GM21381 (cell line): ENCODE measurements around the gene EEF1A1.
"Not testable (repeated sequence)": the region's sequence is repeated elsewhere in the genome, so short reads cannot be mapped to it uniquely, and the experiment has no call there.

Experiments
- ATAC-seq: cut with Tn5 transposase; IDR thresholded peaks from one replicate; pipeline ENCODE4 v1.9.1; 2021; ENCODE audit warnings: mild to moderate bottlenecking, moderate library complexity; ENCODE audit not compliant: unreplicated experiment

The EEF1A1 gene

GRCh38 chr6:73520688-73521350 is at the start of gene EEF1A1:
TSS of gene EEF1A1 (minus strand) at chr6:73521032. CDS start at chr6:73520026, 1,006 bp downstream.
- ATAC-seq: peak; percentile 62

- ATAC-seq: no peak
Measured at GRCh38 chr6:73569121-73569520, 48.3 kb upstream of the EEF1A1 start.

- ATAC-seq: no peak
Measured at GRCh38 chr6:73566954-73567591, 46.2 kb upstream of the EEF1A1 start.

- ATAC-seq: not testable (repeated sequence)
Measured at GRCh38 chr6:73566486-73566871, 45.6 kb upstream of the EEF1A1 start.

- ATAC-seq: no peak
Measured at GRCh38 chr6:73565767-73566485, 45.1 kb upstream of the EEF1A1 start.

GRCh38 chr6:73564578-73565345 is 43.9 kb upstream of the EEF1A1 start:
- no peak for ATAC-seq

- no peak for ATAC-seq
Measured at GRCh38 chr6:73562558-73562957, 41.7 kb upstream of the EEF1A1 start.

- peak; percentile 51 for ATAC-seq
Measured at GRCh38 chr6:73560853-73561407, 40.1 kb upstream of the EEF1A1 start.

- peak; percentile 26 for ATAC-seq
Measured at GRCh38 chr6:73560182-73560732, 39.4 kb upstream of the EEF1A1 start.

- not testable (repeated sequence) for ATAC-seq
Measured at GRCh38 chr6:73559399-73559794, 38.6 kb upstream of the EEF1A1 start.

GRCh38 chr6:73558624-73559398 is 38.0 kb upstream of the EEF1A1 start:
- ATAC-seq: no peak

GRCh38 chr6:73556836-73557235 is 36.0 kb upstream of the EEF1A1 start:
- ATAC-seq: no peak

- ATAC-seq: not testable (repeated sequence)
Measured at GRCh38 chr6:73555380-73555949, 34.6 kb upstream of the EEF1A1 start.

GRCh38 chr6:73551115-73551514 is 30.3 kb upstream of the EEF1A1 start:
- not testable (repeated sequence) for ATAC-seq

GRCh38 chr6:73548458-73549446 is 27.9 kb upstream of the EEF1A1 start:
- no peak for ATAC-seq

GRCh38 chr6:73547036-73547435 is 26.2 kb upstream of the EEF1A1 start:
- ATAC-seq: no peak

GRCh38 chr6:73542891-73543290 is 22.1 kb upstream of the EEF1A1 start:
- ATAC-seq: no peak

- ATAC-seq: not testable (repeated sequence)
Measured at GRCh38 chr6:73542481-73542880, 21.6 kb upstream of the EEF1A1 start.
